GM12865 (cell line): ENCODE data around the gene CACNB1.

Source experiments
- DNase-seq: peaks from one replicate; pipeline ENCODE4 v3.0.0; 2010; ENCODE audit warnings: low read depth
- H3K4me3 ChIP-seq: 2 replicates; pipeline ENCODE4 v1.5.1; 2011; ENCODE audit warnings: mild to moderate bottlenecking, low read depth, low read length, control low read depth
- CTCF ChIP-seq: IDR thresholded peaks from 2 replicates; pipeline ENCODE4 v1.5.1; 2011; ENCODE audit warnings: low read length, control low read depth, low read depth, inconsistent platforms; ENCODE audit not compliant: insufficient read depth; ENCODE audit errors: missing control alignments

The CACNB1 gene

GRCh38 chr17:39197380-39198185, at the start of gene CACNB1:
CACNB1 (minus strand) TSS chr17:39197669; CDS start chr17:39197495, 174 bp downstream.
- peak; percentile 84 for DNase-seq
- no peak for TF ChIP-seq CTCF
- H3K4me3 ChIP-seq = peak within 1 kb of the TSS; percentile 83

GRCh38 chr17:39246274-39246673, 48.8 kb upstream of the CACNB1 start:
- TF ChIP-seq CTCF = no peak
- no peak for DNase-seq
- H3K4me3 ChIP-seq = no peak overlapping the region

- DNase-seq = peak; percentile 89
- H3K4me3 ChIP-seq = no peak overlapping the region
- TF ChIP-seq CTCF = peak; percentile 96
These were observed 47.4 kb upstream of the CACNB1 start for GRCh38 chr17:39244600-39245570.

- TF ChIP-seq CTCF = no peak
- no peak overlapping the region for H3K4me3 ChIP-seq
- DNase-seq = peak; percentile 46
These were observed 46.6 kb upstream of the CACNB1 start for GRCh38 chr17:39244016-39244599.

- DNase-seq = no peak
- no peak overlapping the region for H3K4me3 ChIP-seq
- no peak for TF ChIP-seq CTCF
These were observed 45.7 kb upstream of the CACNB1 start for GRCh38 chr17:39243155-39243554.

- H3K4me3 ChIP-seq = no peak overlapping the region
These were observed 43.2 kb upstream of the CACNB1 start for GRCh38 chr17:39240631-39241030.

More at GRCh38 chr17:39240631-39241030, 43.2 kb upstream of the CACNB1 start:
- no peak for DNase-seq
- TF ChIP-seq CTCF = no peak
